Mucosa of descending colon (tissue), 3 donors: ENCODE data around the gene SHISAL2A. TPM values are rescaled to one million over a fixed set of nuclear protein-coding genes. Genes with fewer than 3 reads are reported as not detected.

Source experiments
- ATAC-seq: fragments of 200-7000 bp; cut with Tn5 transposase; one replicate; pipeline ENCODE4 v1.9.1; 2020; ENCODE audit warnings: mild to moderate bottlenecking, moderate library complexity
- DNase-seq, 3 donors: peaks; one replicate each; pipeline ENCODE4 v3.0.0-alpha.2; 2020
- H3K36me3 ChIP-seq: fragments of 200-600 bp; one replicate; pipeline ENCODE4 v1.8.0; 2021; ENCODE audit warnings: low read depth, mild to moderate bottlenecking
- H3K4me1 ChIP-seq: fragments of 200-600 bp; one replicate; pipeline ENCODE4 v1.8.0; 2021; ENCODE audit warnings: low read depth, mild to moderate bottlenecking
- H3K4me3 ChIP-seq: fragments of 200-600 bp; one replicate; pipeline ENCODE4 v1.8.0; 2021; ENCODE audit warnings: mild to moderate bottlenecking
- H3K9me3 ChIP-seq: fragments of 200-600 bp; one replicate; pipeline ENCODE4 v1.8.0; 2021; ENCODE audit warnings: mild to moderate bottlenecking
- CTCF ChIP-seq: fragments of 200-600 bp; IDR thresholded peaks from one replicate; pipeline ENCODE4 v1.8.0; 2022; ENCODE audit warnings: antibody characterized with exemption, mild to moderate bottlenecking
- intact Hi-C, 2 donors: fragments of 100-400 bp; cut with DNase I in 1 of 2; cut with micrococcal nuclease in 1 of 2; formaldehyde crosslinking; loops; one replicate each; pipeline versions ENCODE4 v1.11.0 to v1.11.1; 2022; cut with DNase I, micrococcal nuclease
- total RNA-seq, 3 donors: library from RNA; stranded (reverse); fragmentation: NEBNext Ultra II Directional in 2 of 3; extraction: Animal tissue kit (Norgen Biotek cat#: 25700) in 2 of 3; gene quantifications; one replicate each; pipeline versions ENCODE4 v1.2.1 to v1.2.4, GENCODE V29; 2021 to 2023
- donor health status: DM: no; HTN: no; CAD: no; lungs with moderate emphysema.
- donor health status: DM: no; HTN: no; CAD: no.
- donor health status: DM: no; HTN: yes; CAD: no.

The SHISAL2A gene
- total RNA-seq, 3 donors from 2014 or later: 0.72 to 0.78 TPM; not detected in 1

GRCh38 chr1:52600533-52601179 lies 32.3 kb upstream of the SHISAL2A start:
- no peak for TF ChIP-seq CTCF
- intact Hi-C loops: no loop called here
- H3K36me3 ChIP-seq: no peaks in the 10 kb centered on the region
- H3K9me3 ChIP-seq: no peaks in the 10 kb centered on the region
- DNase-seq (no peak), ATAC-seq (no peak)
- no peak overlapping the region for H3K4me3 ChIP-seq
- no peaks in the 10 kb centered on the region for H3K4me1 ChIP-seq

- Histone ChIP-seq H3K9me3 (no peaks in the 10 kb centered on the region), H3K4me1 (no peaks in the 10 kb centered on the region), H3K36me3 (no peaks in the 10 kb centered on the region), H3K4me3 (no peak overlapping the region)
- ATAC-seq (no peak), DNase-seq (no peak)
- intact Hi-C loops: no loop called here
- TF ChIP-seq CTCF: no peak
Measured at GRCh38 chr1:52601519-52601918, 31.4 kb upstream of the SHISAL2A start.

- TF ChIP-seq CTCF: no peak
- H3K9me3 ChIP-seq: no peaks in the 10 kb centered on the region
- peak; percentile 34 to 66 (median 54) for DNase-seq
- no peaks in the 10 kb centered on the region for H3K4me1 ChIP-seq
- H3K4me3 ChIP-seq: peak within 1 kb of the TSS; percentile 9
- peak; percentile 70 for ATAC-seq
- intact Hi-C loops: no loop called here
- no peaks in the 10 kb centered on the region for H3K36me3 ChIP-seq
Measured at GRCh38 chr1:52601991-52602855, 30.7 kb upstream of the SHISAL2A start, which contains the start of gene GPX7. GPX7 (plus strand) TSS chr1:52602371; CDS start chr1:52602410, 39 bp downstream.

- H3K4me1 ChIP-seq: no peaks in the 10 kb centered on the region
- DNase-seq: peak in 2 of 3 donors; percentile 4 to 23
- intact Hi-C loops: no loop called here
- no peaks in the 10 kb centered on the region for H3K9me3 ChIP-seq
- H3K36me3 ChIP-seq: no peaks in the 10 kb centered on the region
- TF ChIP-seq CTCF: no peak
- no peak overlapping the region for H3K4me3 ChIP-seq
- peak; percentile 11 for ATAC-seq
Measured at GRCh38 chr1:52602856-52603600, 29.9 kb upstream of the SHISAL2A start.

GRCh38 chr1:52603630-52604029 lies 29.3 kb upstream of the SHISAL2A start:
- intact Hi-C loops: no loop called here
- DNase-seq (no peak), ATAC-seq (no peak)
- TF ChIP-seq CTCF: no peak
- no peaks in the 10 kb centered on the region for H3K36me3 ChIP-seq
- no peaks in the 10 kb centered on the region for H3K4me1 ChIP-seq
- no peak overlapping the region for H3K4me3 ChIP-seq
- no peaks in the 10 kb centered on the region for H3K9me3 ChIP-seq
